ENCODE measurements around the gene DNAAF8.

- TF ChIP-seq SUZ12 (IDR thresholded peaks at IDR 0.05; ENCODE audit: extremely low read depth, insufficient read depth, insufficient read length) (no peak), YY1 (IDR thresholded peaks at IDR 0.05; ENCODE audit: insufficient read depth, insufficient read length) (no peak), ZNF274 (IDR thresholded peaks at IDR 0.05; ENCODE audit: low read depth, low read length) (no peak)
Observed at GRCh38 chr16:4698321-4699045, 35.9 kb upstream of the DNAAF8 start.
